GM19035 (cell line): ENCODE data around the gene POU3F1.

Source experiments
- ATAC-seq: cut with Tn5 transposase; IDR thresholded peaks from one replicate; pipeline ENCODE4 v1.9.1; 2021; ENCODE audit not compliant: unreplicated experiment

POU3F1 gene

DNA sequence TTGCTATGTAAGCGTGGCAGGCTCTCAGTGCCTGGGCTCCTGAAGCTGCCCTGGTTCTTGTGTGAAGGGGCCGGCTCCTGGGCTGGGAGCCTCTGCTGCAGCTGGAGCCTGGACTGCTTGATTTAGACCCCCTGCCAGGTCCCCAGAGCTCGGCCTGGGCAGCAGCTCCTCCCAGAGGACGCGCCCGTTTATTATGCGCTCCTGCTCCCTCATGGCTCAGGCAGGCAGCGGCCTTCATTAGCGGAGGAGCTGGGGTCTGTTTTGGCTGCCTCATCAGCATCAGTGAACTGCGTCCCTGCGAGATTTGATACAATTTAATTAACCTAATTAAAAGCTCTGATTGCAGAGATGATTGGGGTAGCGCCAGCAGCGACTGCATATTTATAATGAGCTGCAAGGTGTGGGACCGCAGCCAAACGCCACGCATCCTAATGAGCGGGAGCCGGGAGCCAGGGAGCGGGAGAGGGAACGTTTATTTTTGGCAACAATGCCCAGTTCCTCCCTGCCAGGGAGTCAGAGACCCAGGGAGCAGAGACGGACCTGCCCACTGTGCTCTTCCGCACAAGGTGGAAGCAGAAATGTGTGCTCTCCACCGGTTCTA is 17.4 kb downstream of the POU3F1 start:
- ATAC-seq: no peak

GRCh38 chr1:38028671-38029070 is 17.9 kb downstream of the POU3F1 start:
- ATAC-seq: no peak

GRCh38 chr1:38028105-38028591 is 18.4 kb downstream of the POU3F1 start:
- peak; percentile 54 for ATAC-seq

DNA sequence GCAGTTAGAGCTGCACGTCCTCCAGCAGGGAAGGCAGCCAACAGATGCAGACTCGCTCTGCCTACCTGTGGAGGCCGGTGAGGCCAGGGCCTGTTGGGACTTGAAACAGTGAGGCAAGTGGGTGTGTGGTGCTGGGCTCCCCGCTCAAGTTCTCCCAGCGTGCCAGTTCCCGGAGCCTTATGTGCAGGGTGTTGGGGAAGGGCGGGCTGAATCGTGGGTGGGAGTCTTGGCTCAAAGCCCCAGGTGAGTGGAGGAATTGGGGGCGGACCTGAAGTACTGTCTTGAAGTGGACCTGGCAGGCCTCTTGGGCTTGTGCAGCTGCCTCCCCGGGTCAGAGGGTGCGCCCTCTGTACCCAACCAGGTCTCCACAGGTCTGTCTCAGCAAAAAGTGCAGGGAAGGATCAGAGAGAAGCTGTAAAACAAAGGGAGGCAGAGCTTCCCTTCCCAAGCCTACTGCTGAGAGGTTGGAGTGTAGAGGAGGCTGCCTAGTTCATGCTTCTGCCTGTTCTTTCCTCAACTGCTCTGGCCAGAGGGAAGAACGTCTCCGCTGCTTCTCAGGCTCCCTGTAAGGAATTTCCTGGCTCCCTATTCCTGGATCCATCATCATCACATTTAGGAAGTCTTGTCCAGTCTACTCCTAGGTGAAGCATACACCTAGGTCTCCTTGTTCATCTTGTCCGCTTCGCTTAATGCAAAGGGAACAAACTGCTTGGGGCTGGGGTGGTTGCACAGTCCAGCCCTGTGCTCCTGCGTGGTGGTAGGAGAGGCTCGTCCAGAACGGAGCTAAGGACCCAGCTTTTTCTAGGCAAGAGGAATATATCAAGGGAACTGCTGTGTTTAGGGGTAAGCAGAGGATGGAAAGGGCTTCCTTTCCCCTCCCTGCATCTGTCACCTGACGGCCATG is 19.1 kb downstream of the POU3F1 start:
- no peak for ATAC-seq

- no peak for ATAC-seq
Measured at GRCh38 chr1:38026592-38027200, 19.9 kb downstream of the POU3F1 start.

DNA sequence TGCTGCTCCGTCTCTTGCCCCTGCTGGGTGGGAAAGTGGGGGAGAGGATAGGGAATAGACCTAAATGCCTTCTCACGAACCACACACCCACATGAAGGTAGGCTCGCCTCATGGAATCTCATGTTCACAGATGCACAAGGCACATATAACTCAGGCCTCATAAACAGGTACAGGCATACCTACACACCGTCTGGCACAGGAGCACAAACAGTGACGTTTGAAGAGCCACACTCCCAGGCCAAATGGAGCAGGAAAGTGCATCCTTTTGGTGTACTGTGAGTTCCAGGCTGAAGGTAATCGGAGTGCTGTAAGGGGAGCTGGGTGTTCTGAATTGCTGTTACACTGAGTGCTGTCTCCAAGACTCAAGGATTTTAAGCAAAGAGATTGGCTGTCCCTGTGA is 20.9 kb downstream of the POU3F1 start:
- no peak for ATAC-seq

- ATAC-seq: no peak
Measured at GRCh38 chr1:38025233-38025632, 21.4 kb downstream of the POU3F1 start.

GRCh38 chr1:38022810-38023209 is 23.8 kb downstream of the POU3F1 start:
- ATAC-seq: no peak

- no peak for ATAC-seq
Measured at GRCh38 chr1:38021969-38022368, 24.6 kb downstream of the POU3F1 start.

DNA sequence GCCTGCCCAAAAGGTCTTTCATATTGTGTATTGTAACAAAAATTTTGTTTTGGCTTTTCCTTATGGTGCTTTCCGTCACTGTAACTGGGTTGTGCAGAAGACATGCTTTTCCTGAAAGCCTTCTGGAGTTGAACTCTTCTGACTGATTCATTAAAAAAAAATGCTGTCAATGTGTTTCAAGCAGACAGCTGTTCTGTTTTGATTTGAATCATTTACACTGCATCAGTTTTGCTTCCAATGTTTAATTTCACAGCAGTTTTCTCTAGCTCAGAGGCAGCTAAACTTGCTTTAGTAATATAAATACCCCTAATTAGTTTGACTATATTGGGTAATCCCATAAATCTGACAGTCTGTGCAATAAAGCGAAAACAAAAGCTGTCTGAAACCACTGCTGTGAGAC is 26.2 kb downstream of the POU3F1 start:
- no peak for ATAC-seq

GRCh38 chr1:38018864-38019343 is 27.7 kb downstream of the POU3F1 start:
- no peak for ATAC-seq

GRCh38 chr1:38015978-38016725 is 30.4 kb downstream of the POU3F1 start:
- no peak for ATAC-seq

- ATAC-seq: no peak
Measured at GRCh38 chr1:38014724-38015424, 31.7 kb downstream of the POU3F1 start.

DNA sequence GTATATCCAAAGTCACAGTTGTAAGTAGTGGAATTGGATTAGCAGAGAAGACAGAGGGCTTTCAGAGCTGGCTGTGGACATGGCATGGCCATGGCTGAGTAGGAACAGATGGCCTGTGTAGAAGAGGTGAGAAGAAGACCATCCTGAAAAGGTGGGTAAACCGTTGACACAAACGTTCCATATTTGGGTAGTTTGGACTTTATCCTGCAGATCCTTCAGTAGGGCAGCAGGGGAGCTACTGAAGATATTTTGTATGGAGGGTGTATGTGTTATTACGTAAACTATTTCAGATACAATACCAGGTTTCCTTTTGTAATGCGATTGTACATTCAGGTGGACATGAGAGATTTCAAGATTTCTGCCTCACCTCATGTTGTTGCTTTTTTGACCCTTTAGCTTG is 32.4 kb downstream of the POU3F1 start:
- ATAC-seq: no peak

DNA sequence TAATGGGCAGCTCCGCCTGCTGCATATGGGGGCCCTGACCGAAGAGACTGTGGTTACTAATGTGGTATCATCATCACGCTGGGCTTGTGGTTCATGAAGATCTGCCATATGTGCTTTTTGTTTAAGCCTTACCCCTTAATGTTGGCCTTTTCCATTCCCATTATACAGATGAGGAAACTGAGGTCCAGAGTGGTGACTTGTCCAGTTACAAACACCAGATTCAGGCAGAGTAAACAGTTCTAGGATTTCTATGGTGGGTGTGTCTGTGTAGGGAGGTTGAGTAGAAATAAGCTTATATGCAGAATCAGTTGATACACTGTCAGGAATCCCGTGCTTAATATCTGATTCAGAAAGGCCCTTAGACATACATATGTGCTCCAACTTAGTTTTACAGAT is 33.4 kb downstream of the POU3F1 start:
- ATAC-seq: no peak

- ATAC-seq: peak; percentile 91
Measured at GRCh38 chr1:38012363-38013226, 34.0 kb downstream of the POU3F1 start, which contains the start of gene UTP11. TSS of gene UTP11 (plus strand) at chr1:38012734. CDS start at chr1:38012803, 69 bp downstream.

- ATAC-seq: no peak
Measured at GRCh38 chr1:38009841-38010180, 36.8 kb downstream of the POU3F1 start.

- no peak for ATAC-seq
Measured at GRCh38 chr1:38009088-38009840, 37.3 kb downstream of the POU3F1 start.
